Transverse colon (tissue), 4 donors: Measurements from ENCODE around the gene JAM2. TPM values are rescaled to one million over a fixed set of nuclear protein-coding genes. Genes with fewer than 3 reads are reported as not detected.
A peak's percentile ranks its signal among the peaks of the same experiment; 100 is the strongest.

ENCODE experiments used
- DNase-seq: peaks from one replicate; pipeline ENCODE4 v3.0.0-alpha.2; 2019
- H3K27ac ChIP-seq, 4 donors: fragments of 200-600 bp; sonication (generic); 2 replicates each; pipeline ENCODE4 v1.5.1; 2016 to 2018; ENCODE audit warnings: inconsistent platforms in 4 of 4
- H3K27me3 ChIP-seq: fragments of 200-600 bp; sonication (generic); 2 replicates; pipeline ENCODE4 v1.5.1; 2017; ENCODE audit warnings: inconsistent platforms
- H3K36me3 ChIP-seq, 4 donors: fragments of 200-600 bp; sonication (generic); 2 replicates each; pipeline ENCODE4 v1.5.1; 2017 to 2019; ENCODE audit warnings: inconsistent platforms in 4 of 4
- H3K4me1 ChIP-seq, 4 donors: fragments of 200-600 bp; sonication (generic); 2 replicates each; pipeline ENCODE4 v1.5.1; 2017 to 2020; ENCODE audit warnings: inconsistent platforms in 4 of 4
- H3K4me3 ChIP-seq, 4 donors: fragments of 200-600 bp; sonication (generic); 1 replicate in 1 of 4; 2 replicates in 3 of 4; pipeline versions ENCODE4 v1.5.1 to v1.6.1; 2017 to 2019; ENCODE audit warnings: inconsistent platforms in 4 of 4
- H3K9me3 ChIP-seq, 2 donors: fragments of 200-600 bp; sonication (generic); 2 replicates each; pipeline ENCODE4 v1.5.1; 2017 to 2019; ENCODE audit warnings: inconsistent platforms in 2 of 2
- CTCF ChIP-seq, 5 experiments: fragments of 200-600 bp in 3 of 5; fragments of 450-650 bp in 2 of 5; sonication (generic) in 3 of 5; IDR thresholded peaks; 1 replicate in 2 of 5; 2 replicates in 3 of 5; pipeline ENCODE4 v1.5.1; 2016 to 2017; ENCODE audit warnings: antibody characterized with exemption in 5 of 5, inconsistent platforms in 3 of 5, mild to moderate bottlenecking in 2 of 5, moderate library complexity in 1 of 5
- EP300 ChIP-seq: sonication (generic); formaldehyde crosslinking; IDR thresholded peaks from one replicate; pipeline ENCODE4 v1.6.1; 2017; ENCODE audit warnings: antibody characterized with exemption, low read depth
- POLR2A ChIP-seq: fragments of 450-650 bp; IDR thresholded peaks from one replicate; pipeline ENCODE4 v1.6.1; 2016; ENCODE audit warnings: antibody characterized with exemption, mild to moderate bottlenecking, moderate library complexity
- POLR2AphosphoS5 ChIP-seq, 3 donors: sonication (generic); formaldehyde crosslinking; IDR thresholded peaks; one replicate each; pipeline ENCODE4 v1.6.1; 2016; ENCODE audit warnings: antibody characterized with exemption in 3 of 3
- WGBS, 2 donors: methylation state at CpG; one replicate each; pipeline ENCODE4 v1.1.5; 2018; ENCODE audit warnings: low coverage in 1 of 2; 5-methylcytosine and 5-hydroxymethylcytosine counted together
- in situ Hi-C, 4 donors: fragments of 200-750 bp; cut with MboI; loops; one replicate each; pipeline versions ENCODE4 v1.15.0 to v1.15.1; 2017; ENCODE audit warnings: low sequenced_read_pairs in 3 of 4, low pct_ligation_motif_present in 1 of 4, low pct_unique_long_range_greater_than_20kb in 1 of 4
- intact Hi-C: fragments of 100-400 bp; cut with DNase I; formaldehyde crosslinking; loops from one replicate; pipeline ENCODE4 v1.15.1; 2023; ENCODE audit warnings: low total_unique reads
- total RNA-seq, 4 donors: library from RNA; depleted of rRNA; stranded (reverse); fragments of >200 nt; gene quantifications; one replicate each; pipeline ENCODE4 v1.1.0, GENCODE V29; 2016

JAM2 gene
- total RNA-seq, 4 donors from 2014 or later: 0.75 to 7.4 (median 4.7) TPM

GRCh38 chr21:25660233-25660632 is 21.2 kb downstream of the JAM2 start:
- no peak overlapping the region for H3K27ac ChIP-seq
- no peaks in the 10 kb centered on the region for H3K9me3 ChIP-seq
- H3K4me1 ChIP-seq: no peaks in the 10 kb centered on the region
- H3K36me3 ChIP-seq: no peaks in the 10 kb centered on the region
- no peaks in the 10 kb centered on the region for H3K27me3 ChIP-seq
- intact Hi-C loops (no loop called here), in situ Hi-C loops (no loop called here)
- no peak for TF ChIP-seq CTCF (IDR thresholded peaks at IDR 0.05)
- TF ChIP-seq POLR2AphosphoS5 (IDR thresholded peaks at IDR 0.05): no peak
- no peak for TF ChIP-seq EP300
- no peak for TF ChIP-seq POLR2A
- DNase-seq: no peak
- no peak overlapping the region for H3K4me3 ChIP-seq
- 0 to 100% methylated on average over 1 of the region's 1 CpG for WGBS, 2 donors

GRCh38 chr21:25664491-25664931 is 25.5 kb downstream of the JAM2 start:
- Histone ChIP-seq H3K4me3 (no peak overlapping the region), H3K36me3 (no peaks in the 10 kb centered on the region), H3K27me3 (no peaks in the 10 kb centered on the region), H3K27ac (no peak overlapping the region), H3K4me1 (no peaks in the 10 kb centered on the region), H3K9me3 (no peaks in the 10 kb centered on the region)
- WGBS, 2 donors: 77 to 85% methylated on average over 4 of the region's 4 CpGs
- intact Hi-C loops (no loop called here), in situ Hi-C loops (no loop called here)
- no peak for TF ChIP-seq EP300
- no peak for TF ChIP-seq POLR2AphosphoS5 (IDR thresholded peaks at IDR 0.05)
- no peak for TF ChIP-seq POLR2A
- DNase-seq: no peak

GRCh38 chr21:25670726-25671125 is 31.7 kb downstream of the JAM2 start:
- Histone ChIP-seq H3K36me3 (no peaks in the 10 kb centered on the region), H3K4me3 (no peak overlapping the region), H3K4me1 (no peaks in the 10 kb centered on the region), H3K27ac (peak overlapping the region in 1 of 4 donors; percentile 47), H3K27me3 (no peaks in the 10 kb centered on the region), H3K9me3 (no peaks in the 10 kb centered on the region)
- no peak for DNase-seq
- intact Hi-C loops (no loop called here), in situ Hi-C loops (no loop called here)
- no peak for TF ChIP-seq POLR2AphosphoS5 (IDR thresholded peaks at IDR 0.05)
- TF ChIP-seq EP300: no peak
- TF ChIP-seq CTCF (IDR thresholded peaks at IDR 0.05): no peak
- no peak for TF ChIP-seq POLR2A

- TF ChIP-seq POLR2AphosphoS5 (IDR thresholded peaks at IDR 0.05) (no peak), EP300 (no peak), CTCF (IDR thresholded peaks at IDR 0.05) (no peak), POLR2A (no peak)
- H3K36me3 ChIP-seq: no peaks in the 10 kb centered on the region
- H3K27ac ChIP-seq: no peak overlapping the region
- intact Hi-C loops: no loop called here
- DNase-seq: no peak
- in situ Hi-C loops: no loop called here
- H3K9me3 ChIP-seq: no peaks in the 10 kb centered on the region
- H3K4me1 ChIP-seq: no peaks in the 10 kb centered on the region
- no peak overlapping the region for H3K4me3 ChIP-seq
- H3K27me3 ChIP-seq: no peaks in the 10 kb centered on the region
Measured at GRCh38 chr21:25676451-25676850, 37.4 kb downstream of the JAM2 start.

GRCh38 chr21:25682382-25682781 is 43.3 kb downstream of the JAM2 start:
- Histone ChIP-seq H3K4me1 (peaks cover 0 to 3% (median 0%) of the 10 kb centered on the region in 4 donors), H3K27me3 (no peaks in the 10 kb centered on the region), H3K36me3 (no peaks in the 10 kb centered on the region), H3K4me3 (no peak overlapping the region), H3K9me3 (no peaks in the 10 kb centered on the region), H3K27ac (no peak overlapping the region)
- DNase-seq: no peak
- WGBS, 2 donors: 64 to 78% methylated on average over 3 to 9 of the region's 9 CpGs
- in situ Hi-C loops (no loop called here), intact Hi-C loops (no loop called here)
- TF ChIP-seq CTCF (IDR thresholded peaks at IDR 0.05) (no peak), POLR2A (no peak), EP300 (no peak), POLR2AphosphoS5 (IDR thresholded peaks at IDR 0.05) (no peak)
